ENCODE results near the gene TREML4.

- TF ChIP-seq, protein P1, sequence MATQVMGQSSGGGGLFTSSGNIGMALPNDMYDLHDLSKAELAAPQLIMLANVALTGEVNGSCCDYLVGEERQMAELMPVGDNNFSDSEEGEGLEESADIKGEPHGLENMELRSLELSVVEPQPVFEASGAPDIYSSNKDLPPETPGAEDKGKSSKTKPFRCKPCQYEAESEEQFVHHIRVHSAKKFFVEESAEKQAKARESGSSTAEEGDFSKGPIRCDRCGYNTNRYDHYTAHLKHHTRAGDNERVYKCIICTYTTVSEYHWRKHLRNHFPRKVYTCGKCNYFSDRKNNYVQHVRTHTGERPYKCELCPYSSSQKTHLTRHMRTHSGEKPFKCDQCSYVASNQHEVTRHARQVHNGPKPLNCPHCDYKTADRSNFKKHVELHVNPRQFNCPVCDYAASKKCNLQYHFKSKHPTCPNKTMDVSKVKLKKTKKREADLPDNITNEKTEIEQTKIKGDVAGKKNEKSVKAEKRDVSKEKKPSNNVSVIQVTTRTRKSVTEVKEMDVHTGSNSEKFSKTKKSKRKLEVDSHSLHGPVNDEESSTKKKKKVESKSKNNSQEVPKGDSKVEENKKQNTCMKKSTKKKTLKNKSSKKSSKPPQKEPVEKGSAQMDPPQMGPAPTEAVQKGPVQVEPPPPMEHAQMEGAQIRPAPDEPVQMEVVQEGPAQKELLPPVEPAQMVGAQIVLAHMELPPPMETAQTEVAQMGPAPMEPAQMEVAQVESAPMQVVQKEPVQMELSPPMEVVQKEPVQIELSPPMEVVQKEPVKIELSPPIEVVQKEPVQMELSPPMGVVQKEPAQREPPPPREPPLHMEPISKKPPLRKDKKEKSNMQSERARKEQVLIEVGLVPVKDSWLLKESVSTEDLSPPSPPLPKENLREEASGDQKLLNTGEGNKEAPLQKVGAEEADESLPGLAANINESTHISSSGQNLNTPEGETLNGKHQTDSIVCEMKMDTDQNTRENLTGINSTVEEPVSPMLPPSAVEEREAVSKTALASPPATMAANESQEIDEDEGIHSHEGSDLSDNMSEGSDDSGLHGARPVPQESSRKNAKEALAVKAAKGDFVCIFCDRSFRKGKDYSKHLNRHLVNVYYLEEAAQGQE (IDR thresholded peaks at IDR 0.05; ENCODE audit: insufficient read depth in 1 of 2, low read depth in 2 of 2, low read length in 2 of 2) = no peak
- no peak for TF ChIP-seq TAF1 (IDR thresholded peaks at IDR 0.05; ENCODE audit: borderline replicate concordance, insufficient read depth, low read length)
- no peak for TF ChIP-seq POLR2AphosphoS5 (IDR thresholded peaks at IDR 0.05; ENCODE audit: low read depth, low read length)
- no peak for TF ChIP-seq SIN3A (IDR thresholded peaks at IDR 0.05; ENCODE audit: borderline replicate concordance, insufficient read depth, low read length)
Measured at GRCh38 chr6:41268478-41268877, 40.3 kb downstream of the TREML4 start.
